Right kidney (tissue), 1 donor: Measurements from ENCODE around the gene TMEM50A.
"Not testable (repeated sequence)": the region's sequence is repeated elsewhere in the genome, so short reads cannot be mapped to it uniquely, and the experiment has no call there.

Source experiments
- DNase-seq: peaks from one replicate; pipeline ENCODE4 v3.0.0-alpha.2; 2016

The TMEM50A gene

DNA sequence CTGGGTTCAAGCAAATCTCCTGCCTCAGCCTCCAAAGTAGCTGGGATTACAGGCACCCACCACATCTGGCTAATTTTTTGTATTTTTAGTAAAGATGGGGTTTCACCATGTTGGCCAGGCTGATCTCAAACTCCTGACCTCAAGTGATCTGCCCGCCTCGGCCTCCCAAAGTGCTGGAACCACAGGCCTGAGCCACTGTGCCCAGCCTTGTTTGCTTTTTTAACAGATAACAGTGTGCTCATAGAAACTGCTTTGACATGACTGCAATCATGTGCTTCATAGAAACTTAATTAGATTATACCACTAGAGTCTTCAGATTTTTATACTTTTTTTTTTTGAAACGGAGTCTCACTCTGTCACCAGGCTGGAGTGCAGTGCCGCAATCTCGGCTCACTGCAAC lies 8.8 kb upstream of the TMEM50A start:
- DNase-seq, result not testable (repeated sequence)

DNA sequence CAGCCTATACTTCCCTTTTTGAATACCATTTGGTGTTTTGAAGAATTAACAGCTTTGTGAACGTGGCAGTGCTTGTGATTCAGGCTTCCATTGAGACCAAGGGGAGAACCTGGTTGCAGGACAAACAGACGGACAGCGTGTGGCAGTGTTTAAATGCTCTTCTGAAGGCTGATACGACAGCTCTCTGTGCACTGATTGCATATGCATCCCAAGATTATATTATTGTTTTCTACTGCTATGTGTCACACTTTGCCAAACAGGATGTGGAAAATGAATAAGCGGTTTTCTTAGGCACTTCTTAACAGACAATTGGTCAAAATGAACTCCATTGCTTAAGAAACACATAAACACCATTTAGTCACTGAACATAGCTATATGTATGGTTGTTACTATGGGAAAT lies 8.2 kb upstream of the TMEM50A start:
- not testable (repeated sequence) for DNase-seq

DNA sequence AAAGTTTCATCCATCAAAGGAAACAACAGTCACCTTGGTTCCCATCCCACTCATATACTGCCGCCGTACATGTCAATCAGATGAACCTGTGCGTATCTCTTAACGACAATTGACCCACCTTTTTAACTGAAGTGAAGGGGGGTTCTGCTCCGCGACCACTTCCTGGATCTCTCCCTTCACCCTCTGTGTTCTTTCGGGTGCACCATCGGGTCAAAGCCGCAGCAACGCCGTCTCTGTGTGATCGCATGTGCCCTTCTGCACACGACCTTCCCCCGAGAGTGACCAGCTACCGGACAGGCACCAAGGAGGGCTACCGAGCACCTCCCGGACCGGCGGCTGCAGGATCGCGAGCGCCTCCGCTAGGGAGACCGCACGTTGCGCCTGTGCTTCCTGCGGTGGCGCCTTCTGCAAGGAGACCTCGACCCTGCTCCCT lies 1.2 kb upstream of the TMEM50A start:
- peak; percentile 44 for DNase-seq

DNA sequence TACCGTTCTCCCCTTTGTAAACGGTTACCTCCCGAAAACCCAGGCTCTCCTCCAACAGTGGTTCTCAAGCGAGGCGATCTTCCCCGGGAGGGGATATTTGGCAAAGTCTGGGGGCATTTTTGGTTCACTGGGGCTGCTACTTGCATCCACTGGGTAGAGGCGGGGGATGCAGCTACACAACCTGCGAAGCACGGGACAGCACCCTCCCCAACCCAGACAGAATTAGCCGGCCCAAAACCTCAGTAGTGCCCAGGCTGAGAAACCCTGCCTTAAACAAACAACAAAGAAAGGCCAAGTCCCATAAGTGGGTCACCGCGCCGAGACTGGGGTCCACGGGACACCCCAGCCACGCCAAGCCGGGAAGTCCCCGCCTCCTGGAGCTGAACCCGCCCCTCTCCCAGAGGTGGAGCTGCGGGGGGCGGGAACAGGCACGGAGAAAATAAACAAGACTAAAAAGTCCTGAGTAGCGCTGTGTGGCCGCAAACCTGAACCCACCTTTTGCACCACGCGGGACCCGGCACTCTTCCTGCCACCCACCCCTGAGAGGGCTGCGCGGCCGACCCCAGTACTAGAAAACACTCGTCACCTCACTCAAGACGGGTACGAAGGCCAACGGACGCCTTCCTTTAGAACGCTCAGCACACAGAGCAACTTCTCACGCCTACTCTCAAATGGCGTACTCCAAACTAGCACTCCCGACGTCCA lies 499 bp upstream of the TMEM50A start:
- peak; percentile 63 for DNase-seq

- no peak for DNase-seq
Measured at GRCh38 chr1:25338986-25339385, 852 bp downstream of the TMEM50A start.

DNA sequence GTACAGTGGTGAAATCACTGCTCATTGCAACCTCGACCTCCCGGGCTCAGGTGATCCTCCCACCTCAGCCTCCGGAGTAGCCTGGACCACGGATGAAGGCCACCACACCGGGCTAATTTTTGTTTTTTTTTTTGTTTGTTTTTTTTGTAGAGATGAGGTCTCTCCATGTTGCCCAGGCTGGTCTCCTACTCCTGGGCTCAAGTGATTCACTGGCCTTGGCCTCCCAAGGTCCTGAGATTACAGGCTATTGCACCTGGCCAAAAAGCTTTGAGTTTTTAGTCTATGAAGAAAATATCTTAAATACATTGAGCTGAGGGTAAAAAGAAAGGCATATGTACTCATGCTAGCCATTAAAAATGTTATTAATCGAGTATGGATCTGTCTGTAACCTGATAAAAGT lies 3.6 kb downstream of the TMEM50A start:
- DNase-seq, result no peak

DNA sequence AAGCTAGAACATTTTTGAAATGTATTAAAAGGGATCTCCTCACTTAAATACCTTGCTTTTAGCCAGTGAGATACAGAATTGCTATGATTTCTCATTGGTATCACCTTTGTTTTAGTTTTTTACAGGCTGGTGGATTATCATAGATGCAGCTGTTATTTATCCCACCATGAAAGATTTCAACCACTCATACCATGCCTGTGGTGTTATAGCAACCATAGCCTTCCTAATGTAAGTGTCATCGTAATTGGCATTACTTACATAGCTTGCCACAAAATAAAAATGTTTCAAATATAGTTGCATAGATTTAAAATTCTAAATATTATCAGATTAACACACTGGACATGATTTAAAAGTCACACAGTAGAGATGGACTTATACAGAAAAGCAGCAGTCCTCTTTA lies 4.7 kb downstream of the TMEM50A start:
- no peak for DNase-seq

- DNase-seq, result no peak
Measured at GRCh38 chr1:25343872-25344271, 5.7 kb downstream of the TMEM50A start.

- DNase-seq, result no peak
Measured at GRCh38 chr1:25347556-25347955, 9.4 kb downstream of the TMEM50A start.

- no peak for DNase-seq
Measured at GRCh38 chr1:25349606-25350005, 11.5 kb downstream of the TMEM50A start.

GRCh38 chr1:25355841-25356395 lies 17.8 kb downstream of the TMEM50A start:
- DNase-seq, result no peak

GRCh38 chr1:25356441-25356840 lies 18.3 kb downstream of the TMEM50A start:
- no peak for DNase-seq

DNA sequence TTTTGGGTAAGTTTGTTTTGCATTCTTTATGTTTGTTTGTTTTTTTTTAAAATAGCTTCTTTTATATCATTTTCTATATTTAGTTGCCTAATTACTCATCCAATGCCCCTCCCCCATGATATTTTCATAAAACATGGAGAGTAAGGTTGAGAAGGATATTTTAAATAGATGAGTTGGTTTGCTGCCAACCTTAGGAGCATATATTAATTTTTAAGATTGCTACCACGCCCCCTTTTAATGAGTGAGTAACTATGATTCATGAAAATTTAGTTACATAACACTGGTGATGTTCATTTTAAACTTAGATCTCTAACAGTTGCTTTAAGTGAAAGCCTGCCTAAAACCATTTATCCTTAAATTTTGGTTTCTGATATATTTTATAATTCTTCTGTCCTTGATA lies 18.7 kb downstream of the TMEM50A start:
- DNase-seq, result no peak

DNA sequence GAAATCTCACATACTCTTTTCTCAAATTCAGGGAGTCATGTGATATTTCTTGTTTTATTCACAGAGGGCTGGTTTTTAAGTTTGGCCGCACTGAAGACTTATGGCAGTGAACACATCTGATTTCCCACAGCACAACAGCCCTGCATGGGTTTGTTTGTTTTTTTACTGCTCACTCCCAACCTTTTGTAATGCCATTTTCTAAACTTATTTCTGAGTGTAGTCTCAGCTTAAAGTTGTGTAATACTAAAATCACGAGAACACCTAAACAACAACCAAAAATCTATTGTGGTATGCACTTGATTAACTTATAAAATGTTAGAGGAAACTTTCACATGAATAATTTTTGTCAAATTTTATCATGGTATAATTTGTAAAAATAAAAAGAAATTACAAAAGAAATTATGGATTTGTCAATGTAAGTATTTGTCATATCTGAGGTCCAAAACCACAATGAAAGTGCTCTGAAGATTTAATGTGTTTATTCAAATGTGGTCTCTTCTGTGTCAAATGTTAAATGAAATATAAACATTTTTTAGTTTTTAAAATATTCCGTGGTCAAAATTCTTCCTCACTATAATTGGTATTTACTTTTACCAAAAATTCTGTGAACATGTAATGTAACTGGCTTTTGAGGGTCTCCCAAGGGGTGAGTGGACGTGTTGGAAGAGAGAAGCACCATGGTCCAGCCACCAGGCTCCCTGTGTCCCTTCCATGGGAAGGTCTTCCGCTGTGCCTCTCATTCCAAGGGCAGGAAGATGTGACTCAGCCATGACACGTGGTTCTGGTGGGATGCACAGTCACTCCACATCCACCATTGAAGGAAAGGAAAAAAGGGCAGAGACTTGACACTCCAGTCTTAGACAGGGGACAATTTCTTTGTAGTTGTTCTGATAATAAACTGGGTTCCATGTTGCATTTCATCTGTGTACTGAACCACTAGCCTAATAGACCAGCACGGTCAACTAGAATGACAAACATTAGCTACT lies 22.8 kb downstream of the TMEM50A start:
- DNase-seq, result no peak

DNA sequence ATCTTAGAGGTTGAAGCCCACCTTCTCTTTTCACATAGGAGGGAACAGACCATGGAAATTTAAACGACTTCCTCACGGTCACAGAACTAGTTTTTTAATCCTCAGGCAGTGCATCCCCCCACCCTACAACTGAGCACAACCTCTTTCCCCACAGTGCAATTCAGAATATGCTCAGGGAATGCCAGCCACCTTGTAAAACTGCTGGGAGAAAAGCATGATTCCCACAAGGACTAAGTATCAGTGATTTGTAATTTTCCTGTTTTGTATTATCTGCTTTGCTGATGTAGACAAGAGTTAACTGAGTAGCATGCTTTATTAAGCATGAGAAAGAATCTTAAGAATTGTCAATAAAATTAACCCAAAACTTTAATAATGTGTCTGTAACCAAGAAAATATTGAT lies 23.8 kb downstream of the TMEM50A start:
- DNase-seq, result no peak

DNA sequence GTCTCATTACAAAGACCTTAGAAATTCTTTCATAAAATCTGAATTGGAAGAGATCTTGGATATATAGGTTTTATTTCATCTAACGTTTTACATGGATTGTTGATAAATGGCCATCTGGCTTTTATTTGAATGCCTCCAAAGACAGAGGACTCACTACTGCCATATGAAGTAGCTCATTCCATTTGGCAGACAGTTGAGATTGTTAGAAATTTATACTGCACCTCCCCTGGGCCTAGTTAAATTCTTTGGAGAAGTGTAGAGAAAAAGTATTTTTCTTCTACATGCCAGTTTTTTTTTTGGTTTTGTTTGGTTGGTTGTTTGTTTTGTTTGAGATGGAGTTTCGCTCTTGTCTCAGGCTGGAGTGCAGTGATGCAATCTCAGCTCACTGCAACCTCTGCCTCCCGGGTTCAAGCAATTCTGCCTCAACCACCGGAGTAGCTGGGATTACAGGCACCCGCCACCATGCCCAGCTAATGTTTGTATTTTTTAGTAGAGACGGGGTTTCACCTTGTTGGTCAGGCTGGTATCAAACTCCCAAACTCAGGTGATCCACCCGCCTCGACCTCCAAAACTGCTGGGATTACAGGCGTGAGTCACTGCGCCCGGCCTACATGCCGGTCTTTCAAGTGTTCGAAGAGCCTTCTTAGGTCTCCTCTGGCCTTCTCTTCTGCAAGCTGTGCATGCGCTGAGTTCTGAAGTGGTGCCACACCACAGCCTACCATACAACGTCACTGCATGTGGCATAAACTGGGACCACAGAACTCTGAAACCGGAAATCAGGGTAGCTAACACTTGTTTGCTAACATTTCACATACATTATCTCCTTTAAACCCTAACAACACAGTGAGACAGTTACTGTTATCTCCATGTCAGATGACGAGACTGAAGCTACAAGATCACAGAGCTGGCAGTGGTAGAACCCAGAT lies 24.8 kb downstream of the TMEM50A start:
- DNase-seq, result not testable (repeated sequence)

GRCh38 chr1:25369241-25369640 lies 31.1 kb downstream of the TMEM50A start:
- DNase-seq, result no peak

- not testable (repeated sequence) for DNase-seq
Measured at GRCh38 chr1:25369691-25370271, 31.6 kb downstream of the TMEM50A start.

GRCh38 chr1:25371757-25372156 lies 33.6 kb downstream of the TMEM50A start:
- DNase-seq, result not testable (repeated sequence)

GRCh38 chr1:25378367-25378766 lies 40.2 kb downstream of the TMEM50A start:
- not testable (repeated sequence) for DNase-seq

GRCh38 chr1:25382543-25382942 lies 44.4 kb downstream of the TMEM50A start:
- not testable (repeated sequence) for DNase-seq

GRCh38 chr1:25383090-25383489 lies 45.0 kb downstream of the TMEM50A start:
- not testable (repeated sequence) for DNase-seq
